H1 (cell line): Measurements from ENCODE around the gene FCRL6. TPM values are rescaled to one million over a fixed set of nuclear protein-coding genes. Genes with fewer than 3 reads are reported as not detected.

ENCODE experiments used
- CTCF ChIA-PET: fragments of 300-600 bp; sonication (Branson Sonifier 250); formaldehyde crosslinking; loops from one replicate; lab custom pipeline; 2021; ENCODE audit not compliant: partially characterized antibody; lab: Charles Lee
- POLR2A ChIA-PET: fragments of 300-600 bp; sonication (Branson Sonifier 250); formaldehyde crosslinking; loops from one replicate; lab custom pipeline; 2021; ENCODE audit warnings: inconsistent platforms; ENCODE audit not compliant: partially characterized antibody; lab: Charles Lee
- DNase-seq, 2 experiments: peaks; one replicate each; pipeline versions ENCODE4 v3.0.0 to v3.0.0-alpha.2; 2010 to 2022; ENCODE audit warnings: low spot score in 2 of 2, low read depth in 1 of 2, mixed read lengths in 1 of 2
- FAIRE-seq: peaks from 2 replicates; lab custom pipeline; 2011; peaks lifted over from hg19 to GRCh38; lab: Jason Lieb, UNC
- H2AFZ ChIP-seq: 2 replicates; pipeline ENCODE4 v1.8.1; 2012; ENCODE audit warnings: low read length, inconsistent platforms
- H2AK5ac ChIP-seq: 2 replicates; pipeline ENCODE4 v1.6.1; 2013; ENCODE audit warnings: low read depth, low read length
- H2BK120ac ChIP-seq: replicated peaks from 2 replicates; pipeline ENCODE3; 2013; ENCODE audit warnings: low read depth, low read length, inconsistent platforms
- H2BK12ac ChIP-seq: 2 replicates; pipeline ENCODE4 v1.6.1; 2013; ENCODE audit warnings: low read depth, low read length
- H2BK15ac ChIP-seq: 2 replicates; pipeline ENCODE4 v1.6.1; 2013; ENCODE audit warnings: low read length
- H2BK20ac ChIP-seq: 2 replicates; pipeline ENCODE4 v1.6.1; 2013; ENCODE audit warnings: low read length
- H2BK5ac ChIP-seq: 2 replicates; pipeline ENCODE4 v1.6.1; 2013; ENCODE audit warnings: low read depth, low read length
- H3K14ac ChIP-seq: 2 replicates; pipeline ENCODE4 v1.6.1; 2013; ENCODE audit warnings: inconsistent platforms; ENCODE audit not compliant: insufficient read length
- H3K18ac ChIP-seq: 2 replicates; pipeline ENCODE4 v1.6.1; 2013; ENCODE audit warnings: low read length; ENCODE audit errors: extremely low read depth
- H3K23ac ChIP-seq: 2 replicates; pipeline ENCODE4 v1.6.1; 2013; ENCODE audit warnings: inconsistent platforms; ENCODE audit not compliant: insufficient read length
- H3K23me2 ChIP-seq: 2 replicates; pipeline ENCODE4 v1.6.1; 2013; ENCODE audit warnings: low read depth, low read length
- H3K27ac ChIP-seq: 2 replicates; pipeline ENCODE4 v1.6.1; 2011; ENCODE audit warnings: low read depth, low read length, inconsistent platforms
- H3K27me3 ChIP-seq, 4 experiments: replicated peaks in 1 of 4; 1 replicate in 1 of 4; 2 replicates in 3 of 4; pipeline versions ENCODE4 v1.6.1 to v1.8.1; 2011 to 2013; ENCODE audit warnings: low read length in 3 of 4, mild to moderate bottlenecking in 3 of 4, inconsistent platforms in 2 of 4, mixed read lengths in 2 of 4, moderate library complexity in 1 of 4; ENCODE audit not compliant: control insufficient read depth in 3 of 4, insufficient read depth in 3 of 4; ENCODE audit errors: extremely low read depth in 1 of 4
- H3K36me3 ChIP-seq, 4 experiments: 2 replicates each; pipeline versions ENCODE4 v1.6.1 to v1.8.1; 2011 to 2013; ENCODE audit warnings: mild to moderate bottlenecking in 4 of 4, low read length in 3 of 4, moderate library complexity in 2 of 4, control low read depth in 1 of 4, inconsistent platforms in 1 of 4; ENCODE audit not compliant: insufficient read depth in 4 of 4, control insufficient read depth in 2 of 4
- H3K4ac ChIP-seq: replicated peaks from 2 replicates; pipeline ENCODE3; 2013; ENCODE audit warnings: low read length, low read depth, mixed read lengths, inconsistent platforms; ENCODE audit not compliant: insufficient read length
- H3K4me1 ChIP-seq, 4 experiments: replicated peaks in 1 of 4; 1 replicate in 1 of 4; 2 replicates in 3 of 4; pipeline versions ENCODE4 v1.6.1 to v1.8.1; 2011 to 2013; ENCODE audit warnings: low read length in 3 of 4, inconsistent platforms in 2 of 4, mixed read lengths in 1 of 4; ENCODE audit not compliant: insufficient read depth in 4 of 4, control insufficient read depth in 3 of 4
- H3K4me2 ChIP-seq, 2 experiments: 2 replicates each; pipeline versions ENCODE4 v1.6.1 to v1.8.1; 2011 to 2013; ENCODE audit warnings: low read depth in 2 of 2, low read length in 2 of 2, control low read depth in 1 of 2, inconsistent platforms in 1 of 2, mild to moderate bottlenecking in 1 of 2; ENCODE audit not compliant: insufficient read depth in 1 of 2
- H3K4me3 ChIP-seq, 4 experiments: fragments of 200-600, 300-600 bp in 1 of 4; sonication (generic), shearing (Covaris generic), sonication (Bioruptor Twin) in 1 of 4; 2 replicates each; pipeline versions ENCODE4 v1.5.1 to v1.8.1; 2011 to 2016; ENCODE audit warnings: low read length in 4 of 4, low read depth in 3 of 4, control low read depth in 2 of 4, inconsistent platforms in 2 of 4, mild to moderate bottlenecking in 2 of 4, mixed read lengths in 1 of 4, moderate library complexity in 1 of 4; ENCODE audit not compliant: insufficient read depth in 2 of 4; ENCODE audit errors: extremely low read depth in 1 of 4
- H3K56ac ChIP-seq: replicated peaks from 2 replicates; pipeline ENCODE3; 2013; ENCODE audit warnings: low read depth, mild to moderate bottlenecking, mixed read lengths, low read length, inconsistent platforms; ENCODE audit not compliant: insufficient read length
- H3K79me1 ChIP-seq: 2 replicates; pipeline ENCODE4 v1.6.1; 2013; ENCODE audit warnings: low read depth, low read length, control low read depth
- H3K79me2 ChIP-seq, 2 experiments: 2 replicates each; pipeline versions ENCODE4 v1.6.1 to v1.8.1; 2012 to 2013; ENCODE audit warnings: low read length in 2 of 2, mild to moderate bottlenecking in 2 of 2, inconsistent platforms in 1 of 2; ENCODE audit not compliant: insufficient read depth in 2 of 2, control insufficient read depth in 1 of 2
- H3K9ac ChIP-seq, 4 experiments: replicated peaks in 1 of 4; 1 replicate in 1 of 4; 2 replicates in 3 of 4; pipeline versions ENCODE4 v1.6.1 to v1.8.1; 2011 to 2013; ENCODE audit warnings: low read depth in 3 of 4, low read length in 3 of 4, control low read depth in 2 of 4, mild to moderate bottlenecking in 2 of 4, moderate library complexity in 2 of 4, inconsistent platforms in 1 of 4; ENCODE audit errors: extremely low read depth in 1 of 4
- H3K9me3 ChIP-seq, 2 experiments: 2 replicates each; pipeline versions ENCODE4 v1.6.1 to v1.8.1; 2012 to 2013; ENCODE audit warnings: mild to moderate bottlenecking in 2 of 2, moderate library complexity in 2 of 2, control low read depth in 1 of 2, inconsistent platforms in 1 of 2, low read depth in 1 of 2, low read length in 1 of 2, mixed read lengths in 1 of 2; ENCODE audit not compliant: insufficient read depth in 2 of 2
- H4K20me1 ChIP-seq, 2 experiments: replicated peaks in 1 of 2; 2 replicates each; pipeline versions ENCODE3 to v1.8.1; 2011 to 2013; ENCODE audit warnings: inconsistent platforms in 2 of 2, low read length in 2 of 2, mild to moderate bottlenecking in 1 of 2; ENCODE audit not compliant: insufficient read depth in 2 of 2, control insufficient read depth in 1 of 2
- H4K5ac ChIP-seq: 2 replicates; pipeline ENCODE4 v1.6.1; 2013; ENCODE audit warnings: low read length, low read depth, mixed read lengths, inconsistent platforms; ENCODE audit not compliant: insufficient read length
- H4K8ac ChIP-seq: 2 replicates; pipeline ENCODE4 v1.8.0; 2013; ENCODE audit warnings: mild to moderate bottlenecking, moderate library complexity, low read length, inconsistent platforms; ENCODE audit not compliant: insufficient read depth; ENCODE audit errors: extremely low read depth
- H4K91ac ChIP-seq: replicated peaks from 2 replicates; pipeline ENCODE3; 2013; ENCODE audit warnings: low read length, mixed read lengths, inconsistent platforms; ENCODE audit not compliant: insufficient read length
- BRCA1 ChIP-seq: IDR thresholded peaks from 2 replicates; pipeline ENCODE4 v1.6.1; 2012; ENCODE audit warnings: low read depth, low read length, improper control_type of control experiment
- RBBP5 ChIP-seq: IDR thresholded peaks from 2 replicates; pipeline ENCODE4 v1.7.1; 2012; ENCODE audit warnings: low read depth, mild to moderate bottlenecking, inconsistent platforms, low read length, moderate library complexity, borderline replicate concordance
- SP2 ChIP-seq: IDR thresholded peaks from 2 replicates; pipeline ENCODE4 v1.6.1; 2012; ENCODE audit warnings: mild to moderate bottlenecking, low read length, inconsistent platforms
- SP4 ChIP-seq: IDR thresholded peaks from 2 replicates; pipeline ENCODE4 v1.6.1; 2012; ENCODE audit warnings: low read length, inconsistent platforms
- WGBS, 2 experiments: shearing (Covaris generic) in 1 of 2; methylation state at CpG; one replicate each; pipeline versions ENCODE4 v1.1.6 to v1.1.7; 2013 to 2015; ENCODE audit warnings: low lambda C conversion rate in 2 of 2, mixed read lengths in 2 of 2, inconsistent platforms in 1 of 2, low coverage in 1 of 2, missing lambda C conversion rate in 1 of 2; ENCODE audit not compliant: insufficient replicate concordance in 2 of 2, insufficient coverage in 1 of 2, insufficient read length in 1 of 2; ENCODE audit errors: extremely low coverage in 1 of 2, missing lambda C conversion rate in 1 of 2; 5-methylcytosine and 5-hydroxymethylcytosine counted together
- polyA plus RNA-seq, 7 experiments: library from polyadenylated mRNA; depleted of rRNA in 3 of 7; stranded (reverse) in 5 of 7; unstranded in 2 of 7; fragments of >200 nt in 5 of 7; fragments of 200-250 nt in 2 of 7; gene quantifications; 1 replicate in 5 of 7; 2 replicates in 1 of 7; 4 replicates in 1 of 7; pipeline versions ENCODE4 v1.2.1 to v1.2.3, GENCODE V29; 2011 to 2013; ENCODE audit warnings: missing spikeins in 2 of 7, mixed read lengths in 2 of 7
- total RNA-seq: library from RNA; stranded (reverse); fragmentation: NEBNext Ultra II Directional; extraction: Animal tissue kit (Norgen Biotek cat#: 25700); gene quantifications from 2 replicates; pipeline ENCODE4 v1.2.1, GENCODE V29; 2021
- TF ChIP-seq, protein P1 (sequence below): IDR thresholded peaks from 2 replicates; pipeline ENCODE4 v1.6.1; 2012; ENCODE audit warnings: low read length, inconsistent platforms

The FCRL6 gene
- total and polyA plus RNA-seq, 2 of the 8 experiments (the other 6 are each of a cell fraction or from before 2014, with no cell fraction given), result not detected

DNA sequence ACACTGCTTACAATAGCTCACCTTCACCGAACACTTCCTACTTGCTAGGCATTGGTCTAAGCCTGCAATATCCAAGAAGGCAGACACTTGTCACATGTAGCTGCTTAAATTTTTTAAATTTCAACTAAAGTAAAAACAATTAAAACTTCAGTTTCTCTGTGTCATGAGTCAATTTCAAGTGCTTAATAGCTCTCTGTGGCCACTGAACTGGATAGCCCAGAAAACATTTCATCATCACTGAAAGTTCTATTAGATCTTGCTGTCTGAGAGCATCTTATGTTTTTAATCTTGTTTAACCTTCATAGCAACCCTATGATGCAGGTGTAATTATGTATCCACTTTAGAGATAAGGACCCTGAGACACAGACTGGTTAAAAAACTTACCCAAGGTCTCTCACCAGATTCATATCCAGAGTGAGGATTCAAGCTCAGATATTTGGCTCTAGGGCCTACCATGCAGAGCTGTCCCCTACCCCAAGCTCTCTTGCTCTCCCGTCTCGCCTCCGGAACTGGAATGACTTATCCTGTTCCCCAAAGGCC, 2.6 kb upstream of the FCRL6 start:
- no peak overlapping the region for H4K8ac ChIP-seq
- no peak overlapping the region for H3K27ac ChIP-seq
- no peaks in the 10 kb centered on the region for H4K20me1 ChIP-seq
- no peaks in the 10 kb centered on the region for H3K36me3 ChIP-seq
- FAIRE-seq, result no peak
- ChIA-PET POLR2A (interaction anchor here (0.7 to 2.0 kb wide), 3 partner anchors 9 to 91 kb away, joined by 3 to 10 read pairs (median 3); no protein-coding TSS in a partner anchor), CTCF (interaction anchor here (0.6 to 26.0 kb wide), 53 partner anchors 8 to 666 kb away, joined by 3 to 645 read pairs (median 6); partner anchors contain the start of genes DUSP23, SLAMF8 and VSIG8)
- H3K23me2 ChIP-seq, result no peaks in the 10 kb centered on the region
- H3K4me3 ChIP-seq, result no peak overlapping the region
- no peak overlapping the region for H3K14ac ChIP-seq
- no peaks in the 10 kb centered on the region for H3K9me3 ChIP-seq
- H3K4me2 ChIP-seq, result no peak overlapping the region
- H3K79me1 ChIP-seq, result no peaks in the 10 kb centered on the region
- H4K5ac ChIP-seq, result no peak overlapping the region
- TF ChIP-seq RBBP5 (no peak), SP4 (no peak), BRCA1 (no peak), SP2 (no peak)
- TF ChIP-seq, protein P1, sequence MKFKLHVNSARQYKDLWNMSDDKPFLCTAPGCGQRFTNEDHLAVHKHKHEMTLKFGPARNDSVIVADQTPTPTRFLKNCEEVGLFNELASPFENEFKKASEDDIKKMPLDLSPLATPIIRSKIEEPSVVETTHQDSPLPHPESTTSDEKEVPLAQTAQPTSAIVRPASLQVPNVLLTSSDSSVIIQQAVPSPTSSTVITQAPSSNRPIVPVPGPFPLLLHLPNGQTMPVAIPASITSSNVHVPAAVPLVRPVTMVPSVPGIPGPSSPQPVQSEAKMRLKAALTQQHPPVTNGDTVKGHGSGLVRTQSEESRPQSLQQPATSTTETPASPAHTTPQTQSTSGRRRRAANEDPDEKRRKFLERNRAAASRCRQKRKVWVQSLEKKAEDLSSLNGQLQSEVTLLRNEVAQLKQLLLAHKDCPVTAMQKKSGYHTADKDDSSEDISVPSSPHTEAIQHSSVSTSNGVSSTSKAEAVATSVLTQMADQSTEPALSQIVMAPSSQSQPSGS, result no peak
- no peak overlapping the region for H2BK15ac ChIP-seq
- no peak overlapping the region for H2BK12ac ChIP-seq
- H3K9ac ChIP-seq, result no peak overlapping the region
- no peak overlapping the region for H3K18ac ChIP-seq
- H4K91ac ChIP-seq, result no peak overlapping the region
- 89% methylated on average over 4 of the region's 4 CpGs; no CpG with 5 or more reads in 1 of the 2 experiments for WGBS, 2 experiments
- H3K27me3 ChIP-seq, result no peaks in the 10 kb centered on the region
- no peak overlapping the region for H3K4ac ChIP-seq
- H3K56ac ChIP-seq, result no peak overlapping the region
- no peak overlapping the region for H3K23ac ChIP-seq
- DNase-seq, result no peak
- H2BK5ac ChIP-seq, result no peak overlapping the region
- H2BK20ac ChIP-seq, result no peak overlapping the region
- H3K4me1 ChIP-seq, result no peaks in the 10 kb centered on the region
- H2BK120ac ChIP-seq, result no peak overlapping the region
- no peaks in the 10 kb centered on the region for H3K79me2 ChIP-seq
- peak overlapping the region; percentile 70; the same call in 1 of the 2 replicates for H2AFZ ChIP-seq
- no peak overlapping the region for H2AK5ac ChIP-seq
